Liver (tissue), 3 donors: ENCODE results near the gene CACNA1S.

Experiments used
- CTCF ChIP-seq: fragments of 150-350 bp; IDR thresholded peaks from 2 replicates; pipeline ENCODE4 v1.5.1; 2017; ENCODE audit warnings: improper control_type of control experiment, low read depth, low read length; ENCODE audit not compliant: missing input control
- JUND ChIP-seq, 2 donors: IDR thresholded peaks; 2 replicates each; pipeline ENCODE4 v1.6.1; 2016; ENCODE audit warnings: antibody characterized with exemption in 2 of 2
- MAX ChIP-seq: IDR thresholded peaks from 2 replicates; pipeline ENCODE4 v1.6.1; 2016; ENCODE audit warnings: antibody characterized with exemption
- RAD21 ChIP-seq, 2 donors: IDR thresholded peaks; 2 replicates each; pipeline ENCODE4 v1.6.1; 2016; ENCODE audit warnings: antibody characterized with exemption in 2 of 2, mild to moderate bottlenecking in 2 of 2
- REST ChIP-seq: IDR thresholded peaks from 2 replicates; pipeline ENCODE4 v1.6.1; 2016; ENCODE audit warnings: antibody characterized with exemption, mild to moderate bottlenecking
- ZBTB33 ChIP-seq: IDR thresholded peaks from 2 replicates; pipeline ENCODE4 v1.6.1; 2016; ENCODE audit warnings: antibody characterized with exemption
- donor health status: healthy.
- donor health status: healthy.

GRCh38 chr1:201077736-201078135 is 34.5 kb downstream of the CACNA1S start:
- TF ChIP-seq CTCF: no peak
- TF ChIP-seq MAX: no peak
- TF ChIP-seq RAD21 (IDR thresholded peaks at IDR 0.05): no peak
- TF ChIP-seq JUND (IDR thresholded peaks at IDR 0.05): no peak
- TF ChIP-seq ZBTB33: no peak
- TF ChIP-seq REST: no peak
